K562 (cell line): Measurements from ENCODE around the gene GPS2. TPM values are rescaled to one million over a fixed set of nuclear protein-coding genes. Genes with fewer than 3 reads are reported as not detected.

Experiments
- THRAP3 ChIP-seq: fragments of 450-650 bp; IDR thresholded peaks from 2 replicates; pipeline ENCODE4 v1.6.1; 2016; ENCODE audit warnings: mild to moderate bottlenecking, inconsistent platforms, borderline replicate concordance
- polyA plus RNA-seq, 8 experiments: library from polyadenylated mRNA; depleted of rRNA in 4 of 8; stranded (reverse) in 5 of 8; unstranded in 3 of 8; fragments of >200 nt; fragmentation: Nextera tagmentation in 2 of 8; fragmentation: Illumina TruSeq in 1 of 8; extraction: Ambion mirVana in 2 of 8; extraction: Trizol in 1 of 8; gene quantifications; 2 replicates each; pipeline versions ENCODE4 v1.2.1 to v1.2.3, GENCODE V29; 2011 to 2014; ENCODE audit warnings: inconsistent platforms in 1 of 8, missing spikeins in 1 of 8
- total RNA-seq, 7 experiments: library from RNA; depleted of rRNA in 6 of 7; stranded (reverse); fragments of >200 nt in 6 of 7; fragmentation: Illumina TruSeq in 2 of 7; extraction: Trizol in 2 of 7; gene quantifications; 2 replicates each; pipeline versions ENCODE4 v1.2.1 to v1.2.3, GENCODE V29; 2011 to 2021; ENCODE audit warnings: low replicate concordance in 1 of 7
- TF ChIP-seq, protein P1 (sequence below): fragments of 250-450 bp; sonication (Bioruptor Pico); IDR thresholded peaks from 2 replicates; pipeline ENCODE4 v1.5.1; 2021; ENCODE audit warnings: mild to moderate bottlenecking
- TF ChIP-seq, protein P2 (sequence below), 2 experiments: fragments of 450-650 bp; formaldehyde crosslinking in 1 of 2; IDR thresholded peaks; 2 replicates each; pipeline versions ENCODE4 v1.4.0 to v1.6.1; 2014 to 2020; ENCODE audit warnings: mild to moderate bottlenecking in 2 of 2, borderline replicate concordance in 1 of 2, low read depth in 1 of 2

The GPS2 gene
- total and polyA plus RNA-seq, 9 of the 15 experiments (the other 6 are each of a cell fraction or from before 2014, with no cell fraction given), result 18.3 to 75.7 (median 37.0) TPM

DNA sequence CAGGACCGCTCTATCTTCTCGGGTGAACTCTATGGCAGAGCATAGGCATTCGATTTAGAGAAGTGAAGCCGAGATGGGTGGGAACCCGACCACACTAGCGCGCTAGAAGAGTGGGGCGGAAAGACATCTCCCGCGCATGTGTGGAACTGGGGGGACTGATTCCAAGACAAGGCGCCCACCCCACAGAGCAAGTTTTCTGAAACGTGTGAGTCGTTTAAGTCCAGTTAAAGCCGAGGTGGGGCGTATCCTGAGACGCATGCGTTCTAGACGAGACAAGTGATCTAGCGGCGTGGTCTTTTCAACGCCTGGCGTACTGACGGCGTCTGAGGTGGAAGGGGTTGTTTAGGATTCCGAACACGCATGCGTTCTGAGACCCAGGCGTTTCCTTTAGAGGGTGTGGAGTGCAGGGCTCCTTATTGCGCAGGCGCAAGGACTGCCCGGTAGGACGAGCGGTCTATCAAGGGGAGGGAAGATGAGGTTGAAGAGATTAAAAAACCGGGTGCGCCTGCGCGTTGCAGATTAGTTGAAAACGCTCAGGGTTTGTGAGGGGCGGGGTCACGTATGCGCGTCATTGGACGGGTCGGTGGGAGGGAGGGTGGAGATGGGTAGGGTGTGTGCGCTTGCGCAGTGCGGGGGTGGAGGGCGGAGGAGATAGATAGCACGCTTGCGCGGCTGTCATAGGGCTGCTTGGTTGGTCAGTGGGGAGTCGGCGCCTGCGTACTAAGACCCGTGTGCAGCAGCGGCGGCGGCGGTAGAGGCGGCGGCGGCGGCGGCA is 8.1 kb downstream of the GPS2 start, which contains the start of gene EIF5A (continued):
- TF ChIP-seq THRAP3, result no peak
- TF ChIP-seq, protein P1, sequence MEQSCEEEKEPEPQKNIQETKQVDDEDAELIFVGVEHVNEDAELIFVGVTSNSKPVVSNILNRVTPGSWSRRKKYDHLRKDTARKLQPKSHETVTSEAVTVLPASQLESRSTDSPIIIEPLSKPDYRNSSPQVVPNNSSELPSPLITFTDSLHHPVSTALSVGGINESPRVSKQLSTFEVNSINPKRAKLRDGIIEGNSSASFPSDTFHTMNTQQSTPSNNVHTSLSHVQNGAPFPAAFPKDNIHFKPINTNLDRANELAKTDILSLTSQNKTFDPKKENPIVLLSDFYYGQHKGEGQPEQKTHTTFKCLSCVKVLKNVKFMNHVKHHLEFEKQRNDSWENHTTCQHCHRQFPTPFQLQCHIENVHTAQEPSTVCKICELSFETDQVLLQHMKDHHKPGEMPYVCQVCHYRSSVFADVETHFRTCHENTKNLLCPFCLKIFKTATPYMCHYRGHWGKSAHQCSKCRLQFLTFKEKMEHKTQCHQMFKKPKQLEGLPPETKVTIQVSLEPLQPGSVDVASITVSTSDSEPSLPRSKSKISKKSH (CRISPR knock-in tag), result no peak
- TF ChIP-seq, protein P2, sequence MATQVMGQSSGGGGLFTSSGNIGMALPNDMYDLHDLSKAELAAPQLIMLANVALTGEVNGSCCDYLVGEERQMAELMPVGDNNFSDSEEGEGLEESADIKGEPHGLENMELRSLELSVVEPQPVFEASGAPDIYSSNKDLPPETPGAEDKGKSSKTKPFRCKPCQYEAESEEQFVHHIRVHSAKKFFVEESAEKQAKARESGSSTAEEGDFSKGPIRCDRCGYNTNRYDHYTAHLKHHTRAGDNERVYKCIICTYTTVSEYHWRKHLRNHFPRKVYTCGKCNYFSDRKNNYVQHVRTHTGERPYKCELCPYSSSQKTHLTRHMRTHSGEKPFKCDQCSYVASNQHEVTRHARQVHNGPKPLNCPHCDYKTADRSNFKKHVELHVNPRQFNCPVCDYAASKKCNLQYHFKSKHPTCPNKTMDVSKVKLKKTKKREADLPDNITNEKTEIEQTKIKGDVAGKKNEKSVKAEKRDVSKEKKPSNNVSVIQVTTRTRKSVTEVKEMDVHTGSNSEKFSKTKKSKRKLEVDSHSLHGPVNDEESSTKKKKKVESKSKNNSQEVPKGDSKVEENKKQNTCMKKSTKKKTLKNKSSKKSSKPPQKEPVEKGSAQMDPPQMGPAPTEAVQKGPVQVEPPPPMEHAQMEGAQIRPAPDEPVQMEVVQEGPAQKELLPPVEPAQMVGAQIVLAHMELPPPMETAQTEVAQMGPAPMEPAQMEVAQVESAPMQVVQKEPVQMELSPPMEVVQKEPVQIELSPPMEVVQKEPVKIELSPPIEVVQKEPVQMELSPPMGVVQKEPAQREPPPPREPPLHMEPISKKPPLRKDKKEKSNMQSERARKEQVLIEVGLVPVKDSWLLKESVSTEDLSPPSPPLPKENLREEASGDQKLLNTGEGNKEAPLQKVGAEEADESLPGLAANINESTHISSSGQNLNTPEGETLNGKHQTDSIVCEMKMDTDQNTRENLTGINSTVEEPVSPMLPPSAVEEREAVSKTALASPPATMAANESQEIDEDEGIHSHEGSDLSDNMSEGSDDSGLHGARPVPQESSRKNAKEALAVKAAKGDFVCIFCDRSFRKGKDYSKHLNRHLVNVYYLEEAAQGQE (IDR thresholded peaks at IDR 0.05; ENCODE audit: borderline replicate concordance), result peak; percentile 50; the same call in 1 of the 2 replicates
- TF ChIP-seq, protein P2 (CRISPR knock-in tag; IDR thresholded peaks at IDR 0.05; ENCODE audit: low read depth), result no peak
